ENCODE measurements around the gene LRRK2. TPM values are rescaled to one million over a fixed set of nuclear protein-coding genes. Genes with fewer than 3 reads are reported as not detected.

Gene LRRK2
- total and polyA plus RNA-seq, 2 of the 8 experiments (the other 6 are each of a cell fraction or from before 2014, with no cell fraction given), result 0.06 to 0.13 TPM

GRCh38 chr12:40313928-40314327 lies 89.1 kb downstream of the LRRK2 start (continued):
- TF ChIP-seq EP300 (IDR thresholded peaks at IDR 0.05; ENCODE audit: borderline replicate concordance in 1 of 2, low read depth in 2 of 2, low read length in 2 of 2) (no peak), POLR2AphosphoS5 (IDR thresholded peaks at IDR 0.05; ENCODE audit: low read depth, low read length) (no peak), MAFK (IDR thresholded peaks at IDR 0.05; ENCODE audit: low read depth, low read length) (no peak), CHD7 (IDR thresholded peaks at IDR 0.05; ENCODE audit: insufficient replicate concordance, low read length) (no peak)
